GM21526 (cell line): ENCODE measurements around the gene PAEP.

Experiments
- ATAC-seq: cut with Tn5 transposase; IDR thresholded peaks from one replicate; pipeline ENCODE4 v1.9.1; 2021; ENCODE audit warnings: moderate library complexity; ENCODE audit not compliant: unreplicated experiment, low FRiP score

PAEP gene

GRCh38 chr9:135612437-135612836 is 50.9 kb downstream of the PAEP start:
- no peak for ATAC-seq

GRCh38 chr9:135612981-135613910 is 51.7 kb downstream of the PAEP start:
- ATAC-seq, result no peak

- no peak for ATAC-seq
Measured at GRCh38 chr9:135613946-135614805, 52.6 kb downstream of the PAEP start.

GRCh38 chr9:135614821-135615665 is 53.5 kb downstream of the PAEP start:
- ATAC-seq, result no peak

GRCh38 chr9:135615666-135616618 is 54.4 kb downstream of the PAEP start:
- no peak for ATAC-seq
